Measurements from ENCODE around the gene MAGI2.
"Not testable (repeated sequence)": the region's sequence is repeated elsewhere in the genome, so short reads cannot be mapped to it uniquely, and the experiment has no call there.

Gene MAGI2

GRCh38 chr7:78253850-78254725 lies 1199.4 kb downstream of the MAGI2 start:
- no peak for DNase-seq

GRCh38 chr7:78248867-78249266 lies 1204.6 kb downstream of the MAGI2 start:
- DNase-seq: no peak

- DNase-seq: no peak
Measured at GRCh38 chr7:78247910-78248689, 1205.4 kb downstream of the MAGI2 start.

GRCh38 chr7:78240179-78240578 lies 1213.3 kb downstream of the MAGI2 start:
- not testable (repeated sequence) for DNase-seq

GRCh38 chr7:78234634-78235033 lies 1218.8 kb downstream of the MAGI2 start:
- no peak for DNase-seq

GRCh38 chr7:78232806-78233205 lies 1220.7 kb downstream of the MAGI2 start:
- DNase-seq: no peak

- no peak for DNase-seq
Measured at GRCh38 chr7:78226059-78226719, 1227.3 kb downstream of the MAGI2 start.

- no peak for DNase-seq
Measured at GRCh38 chr7:78225534-78225933, 1227.9 kb downstream of the MAGI2 start.

- DNase-seq: no peak
Measured at GRCh38 chr7:78224923-78225322, 1228.5 kb downstream of the MAGI2 start.

GRCh38 chr7:78223598-78223997 lies 1229.9 kb downstream of the MAGI2 start:
- DNase-seq: no peak

- DNase-seq: no peak
Measured at GRCh38 chr7:78222001-78222751, 1231.3 kb downstream of the MAGI2 start.

GRCh38 chr7:78220754-78221153 lies 1232.7 kb downstream of the MAGI2 start:
- no peak for DNase-seq

GRCh38 chr7:78218876-78219275 lies 1234.6 kb downstream of the MAGI2 start:
- DNase-seq: no peak

- no peak for DNase-seq
Measured at GRCh38 chr7:78218051-78218450, 1235.4 kb downstream of the MAGI2 start.

- no peak for DNase-seq
Measured at GRCh38 chr7:78215199-78215598, 1238.3 kb downstream of the MAGI2 start.

GRCh38 chr7:78213402-78213801 lies 1240.1 kb downstream of the MAGI2 start:
- DNase-seq: no peak

- DNase-seq: no peak
Measured at GRCh38 chr7:78212476-78213060, 1240.9 kb downstream of the MAGI2 start.

- no peak for DNase-seq
Measured at GRCh38 chr7:78207269-78207668, 1246.2 kb downstream of the MAGI2 start.

GRCh38 chr7:78206769-78207168 lies 1246.7 kb downstream of the MAGI2 start:
- DNase-seq: no peak

- no peak for DNase-seq
Measured at GRCh38 chr7:78203042-78203720, 1250.3 kb downstream of the MAGI2 start.

GRCh38 chr7:78198756-78199155 lies 1254.7 kb downstream of the MAGI2 start:
- DNase-seq: no peak

- no peak for DNase-seq
Measured at GRCh38 chr7:78197447-78197846, 1256.0 kb downstream of the MAGI2 start.

Data from activated CD8-positive, alpha-beta memory T cell treated with anti-CD3 and anti-CD28 coated beads for 24 hours (primary cell).